HepG2 (cell line): Measurements from ENCODE around the gene EPB41L2. TPM values are rescaled to one million over a fixed set of nuclear protein-coding genes. Genes with fewer than 3 reads are reported as not detected.

Source experiments
- AHR ChIP-seq: IDR thresholded peaks from 2 replicates; pipeline ENCODE4 v1.6.1; 2018; ENCODE audit warnings: missing genetic modification reagents, missing compliant biosample characterization
- GPBP1L1 ChIP-seq: sonication (generic); formaldehyde crosslinking; IDR thresholded peaks from 2 replicates; pipeline ENCODE4 v1.5.0; 2020; ENCODE audit warnings: mild to moderate bottlenecking, missing genetic modification reagents
- KDM5A ChIP-seq: fragments of 200-600 bp; sonication (generic); IDR thresholded peaks from 2 replicates; pipeline ENCODE4 v1.7.0; 2018; ENCODE audit warnings: antibody characterized with exemption, mild to moderate bottlenecking, low read length, borderline replicate concordance
- KMT2B ChIP-seq: IDR thresholded peaks from 2 replicates; pipeline ENCODE4 v1.6.1; 2016; ENCODE audit warnings: missing genetic modification reagents, missing compliant biosample characterization
- MATR3 ChIP-seq: sonication (generic); formaldehyde crosslinking; IDR thresholded peaks from 2 replicates; pipeline ENCODE4 v1.4.0; 2020; ENCODE audit warnings: missing genetic modification reagents
- MYC ChIP-seq: sonication (generic); formaldehyde crosslinking; IDR thresholded peaks from 2 replicates; pipeline ENCODE4 v1.9.0; 2021; ENCODE audit warnings: missing genetic modification reagents, borderline replicate concordance
- MYNN ChIP-seq: sonication (generic); formaldehyde crosslinking; IDR thresholded peaks from 2 replicates; pipeline ENCODE4 v1.4.0; 2020; ENCODE audit warnings: mild to moderate bottlenecking, low read depth, missing genetic modification reagents
- POLR2G ChIP-seq: fragments of 200-400 bp; formaldehyde crosslinking; IDR thresholded peaks from 2 replicates; pipeline ENCODE4 v1.6.1; 2018; ENCODE audit warnings: mild to moderate bottlenecking, low read depth, low read length, moderate library complexity
- ZBTB33 ChIP-seq: sonication (generic); formaldehyde crosslinking; IDR thresholded peaks from 2 replicates; pipeline ENCODE4 v1.4.0; 2020; ENCODE audit warnings: missing genetic modification reagents
- ZFY ChIP-seq: sonication (generic); formaldehyde crosslinking; IDR thresholded peaks from 2 replicates; pipeline ENCODE4 v1.4.0; 2020; ENCODE audit warnings: missing genetic modification reagents
- ZKSCAN1 ChIP-seq: fragments of 150-350 bp; IDR thresholded peaks from 2 replicates; pipeline ENCODE4 v1.6.1; 2014; ENCODE audit warnings: low read length
- ZNF180 ChIP-seq: sonication (generic); formaldehyde crosslinking; IDR thresholded peaks from 2 replicates; pipeline ENCODE4 v1.4.0; 2020; ENCODE audit warnings: low read depth, missing genetic modification reagents, borderline replicate concordance
- ZNF225 ChIP-seq: sonication (generic); formaldehyde crosslinking; IDR thresholded peaks from 2 replicates; pipeline ENCODE4 v1.4.0; 2020; ENCODE audit warnings: mild to moderate bottlenecking, missing genetic modification reagents
- ZNF232 ChIP-seq: sonication (generic); formaldehyde crosslinking; IDR thresholded peaks from 2 replicates; pipeline ENCODE4 v1.4.0; 2020; ENCODE audit warnings: missing genetic modification reagents, borderline replicate concordance
- ZNF264 ChIP-seq: sonication (generic); formaldehyde crosslinking; IDR thresholded peaks from 2 replicates; pipeline ENCODE4 v1.4.0; 2020; ENCODE audit warnings: missing genetic modification reagents
- ZNF550 ChIP-seq: sonication (generic); formaldehyde crosslinking; IDR thresholded peaks from 2 replicates; pipeline ENCODE4 v1.4.0; 2020; ENCODE audit warnings: mild to moderate bottlenecking, missing genetic modification reagents, borderline replicate concordance
- ZNF597 ChIP-seq: sonication (generic); formaldehyde crosslinking; IDR thresholded peaks from 2 replicates; pipeline ENCODE4 v1.5.0; 2020; ENCODE audit warnings: missing genetic modification reagents
- ZNF605 ChIP-seq: sonication (generic); formaldehyde crosslinking; IDR thresholded peaks from 2 replicates; pipeline ENCODE4 v1.8.0; 2022; ENCODE audit warnings: mild to moderate bottlenecking, missing genetic modification reagents
- ZNF746 ChIP-seq: sonication (generic); formaldehyde crosslinking; IDR thresholded peaks from 2 replicates; pipeline ENCODE4 v1.8.0; 2022; ENCODE audit warnings: mild to moderate bottlenecking, missing genetic modification reagents
- ZNF891 ChIP-seq: sonication (generic); formaldehyde crosslinking; IDR thresholded peaks from 2 replicates; pipeline ENCODE4 v1.5.0; 2020; ENCODE audit warnings: mild to moderate bottlenecking, missing genetic modification reagents
- polyA plus RNA-seq, 8 experiments: library from polyadenylated mRNA; depleted of rRNA in 3 of 8; stranded (reverse) in 7 of 8; unstranded in 1 of 8; fragments of >200 nt; fragmentation: Illumina TruSeq in 4 of 8; extraction: Trizol in 4 of 8; gene quantifications; 2 replicates each; pipeline versions ENCODE4 v1.2.1 to v1.2.3, GENCODE V29; 2011 to 2016; ENCODE audit warnings: low read depth in 4 of 8, missing spikeins in 1 of 8, mixed read lengths in 1 of 8; ENCODE audit not compliant: insufficient read depth in 1 of 8
- total RNA-seq, 5 experiments: library from RNA; depleted of rRNA; stranded (reverse); fragments of >200 nt; fragmentation: Illumina TruSeq; extraction: Trizol; gene quantifications; 2 replicates each; pipeline ENCODE4 v1.2.3, GENCODE V29; 2016; ENCODE audit warnings: low read depth in 1 of 5
- TF ChIP-seq, protein P1 (sequence below): sonication (generic); formaldehyde crosslinking; IDR thresholded peaks from 2 replicates; pipeline ENCODE4 v1.9.0; 2021; ENCODE audit warnings: missing genetic modification reagents, borderline replicate concordance
- TF ChIP-seq, protein P2 (sequence below): IDR thresholded peaks from 2 replicates; pipeline ENCODE4 v1.6.1; 2016; ENCODE audit warnings: low read depth, borderline replicate concordance

Gene EPB41L2
- total and polyA plus RNA-seq, 2 of the 13 experiments (the other 11 are each of a cell fraction or from before 2014, with no cell fraction given) = 41.7 to 56.4 TPM

DNA sequence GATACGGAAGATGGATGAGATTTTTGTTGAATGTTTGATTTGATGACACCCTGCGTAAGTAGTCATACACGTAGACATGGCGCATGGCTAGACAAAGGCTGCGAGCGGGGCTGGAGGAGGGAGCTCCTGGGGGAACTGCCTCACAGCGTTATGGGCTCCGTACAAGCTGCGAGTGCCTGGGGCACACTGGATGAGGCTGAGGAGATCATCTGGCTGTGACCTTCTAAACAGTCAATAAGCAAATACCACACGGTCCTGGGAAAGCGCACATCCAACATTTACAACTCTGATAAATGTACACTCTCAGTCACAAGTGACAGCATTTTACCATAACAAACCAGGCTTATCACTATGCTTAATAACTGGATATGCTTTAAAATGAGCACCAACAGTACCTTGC is 198.7 kb downstream of the EPB41L2 start (continued):
- TF ChIP-seq MYNN (no peak), ZNF180 (CRISPR knock-in tag) (no peak), AHR (CRISPR knock-in tag) (no peak), ZNF597 (CRISPR knock-in tag) (no peak), POLR2G (no peak), MYC (no peak; the same call in 1 of the 2 replicates), ZFY (no peak), ZBTB33 (CRISPR knock-in tag) (peak; percentile 69; the same call in 1 of the 2 replicates), ZNF605 (peak; percentile 12; the same call in 1 of the 2 replicates), KMT2B (CRISPR knock-in tag) (peak; percentile 57; the same call in 1 of the 2 replicates), ZNF891 (CRISPR knock-in tag) (no peak), ZKSCAN1 (no peak), ZNF232 (CRISPR knock-in tag) (no peak), ZNF225 (CRISPR knock-in tag) (no peak), MATR3 (no peak), KDM5A (no peak), ZNF550 (no peak), ZNF746 (CRISPR knock-in tag) (no peak), ZNF264 (no peak), GPBP1L1 (CRISPR knock-in tag) (no peak)
- TF ChIP-seq, protein P1, sequence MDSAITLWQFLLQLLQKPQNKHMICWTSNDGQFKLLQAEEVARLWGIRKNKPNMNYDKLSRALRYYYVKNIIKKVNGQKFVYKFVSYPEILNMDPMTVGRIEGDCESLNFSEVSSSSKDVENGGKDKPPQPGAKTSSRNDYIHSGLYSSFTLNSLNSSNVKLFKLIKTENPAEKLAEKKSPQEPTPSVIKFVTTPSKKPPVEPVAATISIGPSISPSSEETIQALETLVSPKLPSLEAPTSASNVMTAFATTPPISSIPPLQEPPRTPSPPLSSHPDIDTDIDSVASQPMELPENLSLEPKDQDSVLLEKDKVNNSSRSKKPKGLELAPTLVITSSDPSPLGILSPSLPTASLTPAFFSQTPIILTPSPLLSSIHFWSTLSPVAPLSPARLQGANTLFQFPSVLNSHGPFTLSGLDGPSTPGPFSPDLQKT (CRISPR knock-in tag) = no peak
- TF ChIP-seq, protein P2, sequence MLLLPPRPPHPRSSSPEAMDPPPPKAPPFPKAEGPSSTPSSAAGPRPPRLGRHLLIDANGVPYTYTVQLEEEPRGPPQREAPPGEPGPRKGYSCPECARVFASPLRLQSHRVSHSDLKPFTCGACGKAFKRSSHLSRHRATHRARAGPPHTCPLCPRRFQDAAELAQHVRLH = peak; percentile 88
